NCI-H146 treated with DMSO at 0.1 percent for 48 hours (cell line): Measurements from ENCODE around the gene KLRD1.
A peak's percentile ranks its signal among the peaks of the same experiment; 100 is the strongest.
"Not testable (repeated sequence)": the region's sequence is repeated elsewhere in the genome, so short reads cannot be mapped to it uniquely, and the experiment has no call there.

ENCODE experiments used
- DNase-seq: peaks from one replicate; lab custom pipeline; 2025; ENCODE audit not compliant: unreplicated experiment; lab: John Stamatoyannopoulos, UW

KLRD1 gene

GRCh38 chr12:10336196-10336595, 28.5 kb downstream of the KLRD1 start:
- DNase-seq = not testable (repeated sequence)

GRCh38 chr12:10338470-10338869, 30.8 kb downstream of the KLRD1 start:
- DNase-seq = not testable (repeated sequence)

DNA sequence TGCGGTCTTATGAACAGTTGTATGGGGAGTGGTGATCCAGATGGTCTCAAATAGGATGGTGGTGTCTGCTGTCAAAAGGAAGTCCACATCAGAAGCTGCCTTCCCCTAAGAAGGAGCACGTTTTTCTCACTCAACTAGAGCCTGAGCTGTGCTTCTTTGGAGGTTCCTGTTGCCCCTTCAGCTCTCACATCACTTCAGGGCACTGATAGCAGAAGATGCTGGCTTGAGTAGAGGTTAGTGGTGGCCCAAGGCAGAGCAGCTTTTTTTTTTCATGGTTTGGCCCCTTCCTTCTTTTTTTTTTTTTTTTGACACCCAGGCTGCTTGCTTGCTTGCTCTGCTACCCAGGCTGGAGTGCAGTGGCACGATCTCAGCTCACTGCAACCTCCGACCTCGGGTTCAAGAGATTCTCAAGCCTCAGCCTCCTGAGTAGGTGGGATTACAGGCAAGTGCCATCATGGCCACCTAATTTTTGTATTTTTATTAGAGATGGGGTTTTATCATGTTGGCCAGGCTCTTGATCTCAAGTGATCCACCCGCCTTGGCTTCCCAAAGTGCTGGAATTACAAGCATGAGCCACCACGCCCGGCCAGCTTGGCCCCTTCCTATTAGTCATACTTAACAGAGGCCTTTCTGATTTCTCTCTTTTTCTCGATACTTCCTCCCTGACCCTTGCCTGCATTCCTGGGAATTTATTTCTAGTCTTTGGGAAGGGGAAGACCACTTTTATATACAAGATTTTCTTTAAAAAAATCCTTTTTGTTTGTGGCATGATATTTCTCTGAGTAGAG, 31.6 kb downstream of the KLRD1 start:
- no peak for DNase-seq

GRCh38 chr12:10340946-10341345, 33.3 kb downstream of the KLRD1 start:
- DNase-seq = not testable (repeated sequence)

- no peak for DNase-seq
Observed at GRCh38 chr12:10341892-10342509, 34.3 kb downstream of the KLRD1 start.

DNA sequence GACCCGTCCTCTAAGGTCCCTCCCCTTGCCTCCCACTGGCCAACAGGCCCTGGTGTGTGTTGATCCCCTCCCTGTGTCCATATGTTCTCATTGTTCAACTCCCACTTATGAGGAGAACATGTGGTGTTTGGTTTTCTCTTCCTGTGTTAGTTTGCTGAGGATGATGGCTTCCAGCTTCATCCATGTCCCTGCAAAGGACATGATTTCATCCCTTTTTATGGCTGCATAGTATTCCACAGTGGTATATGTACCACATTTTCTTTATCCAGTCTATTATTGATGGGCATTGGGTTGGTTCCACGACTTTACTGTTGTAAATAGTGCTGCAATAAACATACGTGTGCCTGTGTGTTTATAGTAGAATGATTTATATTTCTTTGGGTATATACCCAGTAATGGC, 43.8 kb downstream of the KLRD1 start:
- DNase-seq = not testable (repeated sequence)

DNA sequence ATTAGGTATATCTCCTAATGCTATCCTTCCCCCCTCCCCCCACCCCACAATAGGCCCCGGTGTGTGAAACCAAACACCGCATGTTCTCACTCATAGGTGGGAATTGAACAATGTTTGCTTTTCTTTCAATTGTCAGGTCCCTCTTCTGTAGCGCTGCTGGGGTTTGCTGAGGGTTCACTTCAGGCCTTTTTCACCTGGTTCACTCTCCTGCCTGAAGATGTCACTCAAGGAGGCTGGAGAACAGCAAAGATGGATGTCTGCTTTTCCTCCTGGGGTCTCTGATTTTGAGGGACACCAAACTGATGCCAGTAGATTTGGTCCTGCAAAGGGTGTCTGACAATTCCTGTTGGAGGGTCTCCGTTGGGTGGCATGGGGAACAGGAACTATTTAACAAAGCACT, 46.4 kb downstream of the KLRD1 start:
- peak; percentile 70 for DNase-seq

DNA sequence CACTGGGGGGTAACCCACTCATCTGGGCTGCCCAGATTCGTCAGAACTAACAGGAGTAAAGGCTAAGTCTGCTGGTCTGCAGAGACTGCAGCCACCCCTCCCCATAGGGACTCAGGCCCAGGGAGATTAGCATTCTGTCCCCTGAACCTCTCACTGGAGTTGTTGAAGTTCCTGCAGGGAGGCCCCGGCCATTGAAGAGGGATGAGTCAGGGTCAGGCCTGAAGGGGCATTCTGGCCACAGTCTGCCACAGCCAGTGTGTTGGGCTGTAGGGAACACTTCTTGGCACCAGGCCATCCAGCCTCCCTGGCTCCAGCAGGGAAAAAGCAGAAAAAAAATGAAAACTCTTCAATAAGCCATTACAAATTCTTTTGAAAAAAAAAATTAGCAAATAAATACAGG, 46.8 kb downstream of the KLRD1 start:
- no peak for DNase-seq

- no peak for DNase-seq
Observed at GRCh38 chr12:10358131-10358530, 50.5 kb downstream of the KLRD1 start.

GRCh38 chr12:10358969-10359368, 51.3 kb downstream of the KLRD1 start:
- no peak for DNase-seq

DNA sequence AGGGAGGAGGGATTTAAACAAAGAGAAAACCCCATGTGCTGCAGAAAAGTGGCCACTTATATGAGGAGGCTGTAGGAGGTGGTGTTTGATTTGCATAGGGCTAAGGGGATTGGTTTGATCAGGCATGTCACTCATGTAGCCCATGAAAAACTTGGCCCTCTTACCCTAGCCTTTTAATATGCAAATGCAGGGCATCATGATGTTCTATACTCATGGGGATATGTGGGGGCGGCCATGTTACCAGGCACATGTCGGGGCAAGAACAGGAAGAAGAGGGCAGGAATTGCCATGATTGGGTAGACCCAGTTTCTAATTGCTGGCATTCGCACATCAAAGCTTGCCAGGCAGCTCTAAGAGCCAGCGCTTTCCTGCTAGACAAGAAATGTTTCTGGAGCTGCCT, 53.4 kb downstream of the KLRD1 start:
- DNase-seq = peak; percentile 68

- DNase-seq = peak; percentile 85
Observed at GRCh38 chr12:10361622-10362021, 54.0 kb downstream of the KLRD1 start.

- no peak for DNase-seq
Observed at GRCh38 chr12:10362325-10362724, 54.7 kb downstream of the KLRD1 start.

DNA sequence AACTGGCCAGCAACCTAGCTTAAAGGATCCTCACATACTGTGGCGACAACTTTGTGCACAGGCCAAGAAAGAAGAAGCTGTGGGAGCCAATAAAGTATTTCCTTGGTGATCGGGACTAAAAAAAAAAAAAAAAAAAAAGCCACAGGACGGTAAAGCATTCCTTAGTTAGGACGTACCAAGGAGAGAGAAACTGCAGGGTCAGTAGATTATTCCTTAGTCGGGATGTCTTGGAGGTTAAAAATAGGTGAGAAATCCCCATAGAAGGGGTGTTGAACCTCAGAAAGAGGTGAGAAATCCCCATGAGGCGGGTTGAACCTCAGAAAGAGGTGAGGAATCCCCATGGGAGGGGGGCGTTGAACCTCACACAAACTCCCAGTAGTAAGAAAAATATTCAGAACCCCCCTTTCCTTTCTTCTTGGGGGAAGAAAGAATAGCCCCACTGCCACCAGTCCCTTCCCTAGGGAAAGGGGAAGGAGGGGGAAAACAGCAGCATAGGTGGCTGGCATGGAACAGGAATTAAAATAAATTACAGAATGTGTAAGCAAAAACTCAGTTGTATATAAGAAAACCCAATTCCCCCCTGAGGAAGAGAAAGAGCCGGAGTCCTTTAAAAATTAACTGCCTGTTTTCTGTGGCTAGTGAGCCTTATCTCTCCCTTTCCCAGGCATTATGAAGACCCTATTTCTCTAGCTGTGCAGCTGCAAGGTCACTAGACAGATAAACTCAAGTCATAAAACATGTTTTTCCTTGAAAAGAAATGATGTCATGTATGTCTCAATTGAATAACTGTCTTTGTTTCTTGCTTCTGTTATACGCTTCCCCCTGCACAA, 55.4 kb downstream of the KLRD1 start:
- DNase-seq = peak; percentile 53

DNA sequence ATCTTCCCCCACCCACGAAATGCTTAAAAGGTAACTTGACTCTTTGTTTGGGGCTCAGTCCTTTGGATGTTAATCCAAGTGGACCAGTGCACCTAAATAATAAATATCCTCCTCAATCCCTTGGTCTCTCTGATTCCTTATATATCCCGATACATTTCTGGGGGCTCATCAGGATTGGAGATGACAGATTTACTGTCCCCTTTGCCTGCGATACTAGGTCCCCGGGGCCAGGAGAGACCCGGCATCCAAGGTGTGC, 55.9 kb downstream of the KLRD1 start:
- no peak for DNase-seq

- DNase-seq = peak; percentile 89
Observed at GRCh38 chr12:10363914-10364814, 56.5 kb downstream of the KLRD1 start.

GRCh38 chr12:10364815-10365622, 57.3 kb downstream of the KLRD1 start:
- peak; percentile 97 for DNase-seq

DNA sequence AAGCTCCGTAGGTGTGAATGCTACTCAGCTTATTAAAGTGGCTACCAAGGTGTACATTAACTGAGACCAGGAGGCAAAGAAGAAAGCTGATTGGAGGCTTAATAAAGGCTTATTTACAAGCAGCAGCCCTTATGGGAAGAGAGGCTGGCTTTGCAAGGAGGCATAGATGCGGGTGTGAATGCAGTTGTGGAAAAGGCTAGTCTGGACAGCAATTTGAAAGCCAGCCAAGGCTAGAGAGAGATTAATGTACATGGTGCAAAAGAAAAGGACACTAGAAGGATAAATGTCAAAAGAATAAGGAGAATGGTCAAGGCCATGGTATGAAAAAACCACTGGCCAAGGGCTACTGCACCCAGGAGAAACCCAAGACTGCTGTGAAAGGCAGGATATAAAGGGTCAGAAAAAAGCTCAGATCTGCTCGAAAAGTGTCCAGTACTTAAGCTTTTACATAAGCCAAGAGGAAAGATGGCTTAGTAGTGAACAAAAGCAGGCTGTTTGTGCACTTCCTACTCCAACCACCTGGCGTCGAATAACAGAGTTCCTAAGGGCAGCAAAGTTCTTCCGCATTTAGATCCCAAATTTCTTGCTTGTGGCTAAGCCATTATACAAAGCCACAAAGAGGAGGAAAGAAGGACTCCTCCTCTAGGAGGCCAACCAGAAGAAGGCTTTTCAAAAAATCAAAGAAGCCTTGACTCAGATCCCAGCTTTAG, 58.2 kb downstream of the KLRD1 start:
- peak; percentile 78 for DNase-seq

DNA sequence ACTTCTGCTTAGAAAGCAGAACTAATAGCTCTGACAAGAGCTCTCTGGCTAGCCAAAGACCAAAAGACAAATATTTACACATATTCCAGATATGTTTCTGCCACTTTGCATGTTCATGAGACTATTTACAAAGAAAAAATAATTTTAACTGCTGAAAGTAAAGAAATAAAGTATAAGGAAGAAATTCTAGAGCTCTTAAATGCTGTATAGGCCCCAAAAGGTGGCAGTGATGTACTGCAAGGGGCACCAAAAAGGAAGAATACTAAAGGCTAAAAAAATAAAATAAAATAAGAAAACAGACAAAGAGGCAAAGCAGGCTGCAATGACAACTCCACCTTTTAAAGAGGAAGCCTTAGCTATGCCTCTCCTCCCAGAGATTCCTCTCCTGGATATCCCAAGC, 59.2 kb downstream of the KLRD1 start:
- DNase-seq = peak; percentile 75

GRCh38 chr12:10367714-10368113, 60.0 kb downstream of the KLRD1 start:
- not testable (repeated sequence) for DNase-seq
